MCF 10A (cell line): ENCODE measurements around the gene SORCS1. TPM values are rescaled to one million over a fixed set of nuclear protein-coding genes. Genes with fewer than 3 reads are reported as not detected.

Experiments
- BruUV-seq: library from RNA; stranded (reverse); fragments of 400-500 nt; replicated peaks from 2 replicates; lab custom pipeline; 2021; lab: Mats Ljungman, UMichigan
- CTCF ChIA-PET: fragments of 300-600 bp; sonication (Branson Sonifier 250); formaldehyde crosslinking; extraction: SDS; loops from one replicate; lab custom pipeline; 2021; ENCODE audit warnings: antibody characterized with exemption, inconsistent platforms; lab: Yijun Ruan, JAX
- POLR2A ChIA-PET: fragments of 300-600, 350-650 bp; sonication (Branson Sonifier 250); formaldehyde crosslinking; extraction: SDS; loops from one replicate; lab custom pipeline; 2020; ENCODE audit warnings: antibody characterized with exemption, inconsistent platforms; lab: Yijun Ruan, JAX
- DNase-seq: peaks from one replicate; pipeline ENCODE4 v3.0.0-alpha.2; 2018; ENCODE audit not compliant: unreplicated experiment
- H3K27ac Mint-ChIP-seq: one replicate; pipeline ENCODE4 v1.8.0; 2022; ENCODE audit warnings: mild to moderate bottlenecking, low read depth, mixed read lengths; ENCODE audit not compliant: unreplicated experiment
- H3K27me3 Mint-ChIP-seq: one replicate; pipeline ENCODE4 v1.8.0; 2022; ENCODE audit warnings: mixed read lengths; ENCODE audit not compliant: insufficient read depth, unreplicated experiment
- H3K36me3 Mint-ChIP-seq: one replicate; pipeline ENCODE4 v1.8.0; 2022; ENCODE audit warnings: mild to moderate bottlenecking, moderate library complexity, mixed read lengths; ENCODE audit not compliant: insufficient read depth, unreplicated experiment
- H3K4me1 Mint-ChIP-seq: one replicate; pipeline ENCODE4 v1.8.0; 2022; ENCODE audit warnings: mixed read lengths; ENCODE audit not compliant: insufficient read depth, unreplicated experiment
- H3K4me3 Mint-ChIP-seq: one replicate; pipeline ENCODE4 v1.8.0; 2022; ENCODE audit warnings: mild to moderate bottlenecking, moderate library complexity, mixed read lengths; ENCODE audit not compliant: unreplicated experiment
- H3K9me3 Mint-ChIP-seq: one replicate; pipeline ENCODE4 v1.8.0; 2022; ENCODE audit warnings: mixed read lengths; ENCODE audit not compliant: unreplicated experiment
- intact Hi-C: fragments of 100-400 bp; cut with micrococcal nuclease; formaldehyde crosslinking; loops from 2 replicates; pipeline ENCODE4 v1.14.1; 2022
- total RNA-seq: library from RNA; stranded (reverse); gene quantifications from 2 replicates; pipeline ENCODE4 v1.2.3, GENCODE V29; 2022
- TF ChIP-seq, protein P1 (sequence below): fragments of 200-600 bp; IDR thresholded peaks from one replicate; pipeline ENCODE4 v1.8.0; 2022; ENCODE audit warnings: antibody characterized with exemption, mild to moderate bottlenecking; ENCODE audit not compliant: unreplicated experiment

The SORCS1 gene
- total RNA-seq, 1 experiment from 2014 or later, result 0.54 TPM

DNA sequence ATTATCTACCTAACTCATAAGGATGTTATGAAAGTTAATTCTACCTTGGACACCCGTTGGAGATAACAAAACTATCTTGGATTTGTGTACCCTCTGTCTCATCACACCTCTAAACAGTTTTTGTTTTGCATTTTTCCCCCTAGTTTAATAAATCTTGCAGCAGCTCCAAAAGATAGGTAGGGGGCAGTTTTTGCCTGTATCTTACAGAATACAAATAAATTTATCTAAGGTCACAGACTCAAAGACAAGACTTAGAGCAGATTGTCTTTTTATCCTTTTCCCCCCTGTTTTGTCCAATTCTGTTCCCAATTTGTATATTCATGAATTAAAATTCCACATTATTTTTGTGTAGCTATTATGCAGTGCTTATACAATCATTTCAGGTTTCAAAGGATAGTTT, 5.0 kb upstream of the SORCS1 start:
- intact Hi-C loops, result loop anchor here (2.0 to 10.0 kb wide), 2 partner anchors 645 to 1035 kb away; no protein-coding TSS in a partner anchor
- Mint-ChIP-seq H3K27ac (no peak overlapping the region), H3K36me3 (no peaks in the 10 kb centered on the region), H3K27me3 (no peaks in the 10 kb centered on the region), H3K4me1 (no peaks in the 10 kb centered on the region), H3K9me3 (peaks cover 7% of the 10 kb centered on the region), H3K4me3 (no peak overlapping the region)
- no TSS peak for BruUV-seq
- POLR2A ChIA-PET, result no interaction called here
- TF ChIP-seq, protein P1, sequence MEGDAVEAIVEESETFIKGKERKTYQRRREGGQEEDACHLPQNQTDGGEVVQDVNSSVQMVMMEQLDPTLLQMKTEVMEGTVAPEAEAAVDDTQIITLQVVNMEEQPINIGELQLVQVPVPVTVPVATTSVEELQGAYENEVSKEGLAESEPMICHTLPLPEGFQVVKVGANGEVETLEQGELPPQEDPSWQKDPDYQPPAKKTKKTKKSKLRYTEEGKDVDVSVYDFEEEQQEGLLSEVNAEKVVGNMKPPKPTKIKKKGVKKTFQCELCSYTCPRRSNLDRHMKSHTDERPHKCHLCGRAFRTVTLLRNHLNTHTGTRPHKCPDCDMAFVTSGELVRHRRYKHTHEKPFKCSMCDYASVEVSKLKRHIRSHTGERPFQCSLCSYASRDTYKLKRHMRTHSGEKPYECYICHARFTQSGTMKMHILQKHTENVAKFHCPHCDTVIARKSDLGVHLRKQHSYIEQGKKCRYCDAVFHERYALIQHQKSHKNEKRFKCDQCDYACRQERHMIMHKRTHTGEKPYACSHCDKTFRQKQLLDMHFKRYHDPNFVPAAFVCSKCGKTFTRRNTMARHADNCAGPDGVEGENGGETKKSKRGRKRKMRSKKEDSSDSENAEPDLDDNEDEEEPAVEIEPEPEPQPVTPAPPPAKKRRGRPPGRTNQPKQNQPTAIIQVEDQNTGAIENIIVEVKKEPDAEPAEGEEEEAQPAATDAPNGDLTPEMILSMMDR, result peak; percentile 14
- DNase-seq, result no peak
- CTCF ChIA-PET, result interaction anchor here (0.6 kb wide), 1 partner anchor 1121 kb away, joined by 3 read pairs; no protein-coding TSS in a partner anchor

DNA sequence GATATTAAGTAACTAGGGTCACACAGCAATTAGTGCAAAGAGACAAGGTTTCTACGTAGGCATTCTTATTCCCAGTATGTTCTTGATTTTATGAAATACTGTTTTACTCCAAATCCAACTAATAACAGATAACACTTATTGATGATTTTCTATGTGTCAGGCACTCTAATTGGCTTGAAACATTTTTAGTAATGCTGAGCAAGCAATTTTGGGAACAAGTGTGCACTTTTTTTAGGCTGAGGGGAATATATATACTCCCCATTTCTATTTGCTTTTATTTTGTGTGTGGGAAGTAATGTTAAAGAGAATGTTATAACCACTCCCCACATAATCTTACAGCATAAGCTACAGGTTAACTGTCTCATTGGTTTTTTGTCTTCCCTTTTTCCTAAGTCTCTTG, 4.2 kb upstream of the SORCS1 start:
- ChIA-PET CTCF (interaction anchor here (0.6 kb wide), 2 partner anchors 779 to 1479 kb away, joined by 3 to 4 read pairs; no protein-coding TSS in a partner anchor), POLR2A (no interaction called here)
- Mint-ChIP-seq H3K27me3 (no peaks in the 10 kb centered on the region), H3K4me1 (no peaks in the 10 kb centered on the region), H3K9me3 (peaks cover 7% of the 10 kb centered on the region), H3K4me3 (no peak overlapping the region), H3K36me3 (no peaks in the 10 kb centered on the region), H3K27ac (no peak overlapping the region)
- TF ChIP-seq, protein P1, result no peak
- BruUV-seq, result no TSS peak
- intact Hi-C loops, result loop anchor here (2.0 to 10.0 kb wide), 2 partner anchors 646 to 1036 kb away; no protein-coding TSS in a partner anchor
- DNase-seq, result no peak

DNA sequence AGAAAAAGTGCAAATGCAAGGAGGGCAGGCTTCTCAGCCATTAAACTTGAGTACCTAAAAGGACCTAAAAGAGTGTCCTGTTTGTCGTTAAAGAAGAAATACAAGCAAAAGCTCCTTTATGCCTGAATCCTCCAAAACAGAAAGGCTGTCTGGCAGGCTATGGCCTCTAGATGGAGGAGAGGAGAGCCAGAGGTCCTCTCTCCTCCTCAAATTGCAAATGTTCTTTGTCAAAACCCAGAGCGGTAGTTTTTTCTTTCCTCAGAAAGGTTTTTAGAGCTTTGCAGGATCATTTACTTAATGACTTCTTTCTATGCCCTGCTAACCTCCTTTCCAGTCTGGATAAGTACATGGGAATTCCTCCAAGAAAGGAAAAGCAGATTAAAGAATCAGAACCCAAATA, 1.9 kb upstream of the SORCS1 start:
- DNase-seq, result no peak
- CTCF ChIA-PET, result interaction anchor here (0.6 to 0.7 kb wide), 2 partner anchors 113 to 594 kb away, joined by 3 read pairs; no protein-coding TSS in a partner anchor
- H3K4me3 Mint-ChIP-seq, result no peak overlapping the region
- POLR2A ChIA-PET, result no interaction called here
- H3K9me3 Mint-ChIP-seq, result peaks cover 7% of the 10 kb centered on the region
- TF ChIP-seq, protein P1, result no peak
- no TSS peak for BruUV-seq
- intact Hi-C loops, result loop anchor here (10.0 kb wide), 1 partner anchor 1038 kb away; no protein-coding TSS in a partner anchor
- H3K36me3 Mint-ChIP-seq, result no peaks in the 10 kb centered on the region
- H3K27ac Mint-ChIP-seq, result no peak overlapping the region
- H3K27me3 Mint-ChIP-seq, result no peaks in the 10 kb centered on the region
- no peaks in the 10 kb centered on the region for H3K4me1 Mint-ChIP-seq

DNA sequence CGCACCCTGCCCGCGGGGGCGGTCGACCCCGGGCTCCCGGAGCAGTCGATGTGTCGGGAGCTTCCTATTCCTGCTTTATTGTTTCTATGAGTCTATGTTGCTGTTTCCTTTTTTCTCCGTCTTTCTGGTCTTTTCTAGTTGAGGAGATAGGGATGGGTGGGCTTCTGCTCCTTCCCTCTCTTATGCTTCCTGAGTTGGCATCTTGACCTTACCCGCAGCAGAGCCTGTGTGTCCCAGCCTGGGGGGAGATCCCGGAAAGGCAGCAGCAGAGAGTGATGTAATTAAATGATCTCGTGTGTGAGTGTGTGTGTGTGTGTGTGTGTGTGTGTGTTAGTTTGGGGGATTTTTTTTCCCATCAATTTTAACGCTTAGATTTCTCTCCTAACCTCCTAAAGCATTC, 486 bp upstream of the SORCS1 start:
- no peak overlapping the region for H3K27ac Mint-ChIP-seq
- peaks cover 7% of the 10 kb centered on the region for H3K9me3 Mint-ChIP-seq
- TF ChIP-seq, protein P1, result no peak
- BruUV-seq, result no TSS peak
- H3K4me1 Mint-ChIP-seq, result peaks cover 6% of the 10 kb centered on the region
- H3K4me3 Mint-ChIP-seq, result no peak overlapping the region
- ChIA-PET POLR2A (no interaction called here), CTCF (no interaction called here)
- DNase-seq, result no peak
- H3K27me3 Mint-ChIP-seq, result no peaks in the 10 kb centered on the region
- intact Hi-C loops, result loop anchor here (10.0 kb wide), 1 partner anchor 1040 kb away; no protein-coding TSS in a partner anchor
- H3K36me3 Mint-ChIP-seq, result no peaks in the 10 kb centered on the region
